Measurements from ENCODE around the gene CYP24A1.

DNA sequence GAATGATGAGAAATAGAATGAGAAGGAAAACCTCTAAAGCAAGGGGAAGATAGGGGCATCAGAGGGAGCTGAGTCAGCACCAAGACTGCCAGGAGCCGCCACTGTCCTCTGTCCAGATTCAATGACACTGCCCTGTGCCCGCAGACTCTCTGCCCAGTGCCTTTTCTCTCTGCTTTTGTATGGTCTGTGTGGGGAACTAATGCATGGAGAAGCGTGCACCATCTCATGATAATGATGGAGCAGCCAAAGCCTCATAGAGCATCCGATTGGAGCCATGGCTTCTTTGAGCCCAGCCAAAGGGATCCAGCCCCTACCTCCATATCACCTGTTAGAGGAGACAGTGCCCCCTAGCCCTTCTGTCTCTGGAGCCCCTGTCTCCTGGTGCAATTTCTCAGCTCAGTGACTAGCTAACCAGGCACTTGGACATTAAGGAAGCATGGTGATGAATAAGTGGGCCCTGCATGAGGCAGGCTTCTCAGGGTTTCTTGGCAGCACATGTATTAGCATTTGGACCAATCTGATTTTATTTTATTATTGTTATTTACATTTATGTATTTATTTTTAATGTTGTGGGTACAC is 27.6 kb upstream of the CYP24A1 start:
- TF ChIP-seq POLR2AphosphoS5 (IDR thresholded peaks at IDR 0.05; ENCODE audit: low read depth, low read length) (no peak), TAF1 (IDR thresholded peaks at IDR 0.05; ENCODE audit: borderline replicate concordance, low read depth, low read length) (no peak), POLR2A (IDR thresholded peaks at IDR 0.05; ENCODE audit: low read depth, low read length) (no peak)

Data from GM12892 (cell line).